GM06990 (cell line): ENCODE measurements around the gene FNIP2.

ENCODE experiments used
- DNase-seq: peaks from one replicate; pipeline ENCODE4 v3.0.0-alpha.2; 2011; ENCODE audit not compliant: insufficient read length; ENCODE audit errors: extremely low read depth
- H3K27me3 ChIP-seq: replicated peaks from 2 replicates; pipeline ENCODE4 v1.6.0; 2011; ENCODE audit warnings: low read length; ENCODE audit not compliant: control insufficient read depth, insufficient read depth
- H3K36me3 ChIP-seq: 2 replicates; pipeline ENCODE4 v1.5.1; 2011; ENCODE audit warnings: low read length; ENCODE audit not compliant: control insufficient read depth, insufficient read depth
- H3K4me3 ChIP-seq: replicated peaks from 2 replicates; pipeline ENCODE4 v1.5.1; 2011; ENCODE audit warnings: low read depth, mild to moderate bottlenecking, control low read depth, low read length
- TF ChIP-seq, protein P1 (sequence below): IDR thresholded peaks from 2 replicates; pipeline ENCODE4 v1.5.1; 2011; ENCODE audit warnings: low read length, control low read depth, mild to moderate bottlenecking, inconsistent platforms; ENCODE audit not compliant: insufficient read depth, poor library complexity, severe bottlenecking

FNIP2 gene

DNA sequence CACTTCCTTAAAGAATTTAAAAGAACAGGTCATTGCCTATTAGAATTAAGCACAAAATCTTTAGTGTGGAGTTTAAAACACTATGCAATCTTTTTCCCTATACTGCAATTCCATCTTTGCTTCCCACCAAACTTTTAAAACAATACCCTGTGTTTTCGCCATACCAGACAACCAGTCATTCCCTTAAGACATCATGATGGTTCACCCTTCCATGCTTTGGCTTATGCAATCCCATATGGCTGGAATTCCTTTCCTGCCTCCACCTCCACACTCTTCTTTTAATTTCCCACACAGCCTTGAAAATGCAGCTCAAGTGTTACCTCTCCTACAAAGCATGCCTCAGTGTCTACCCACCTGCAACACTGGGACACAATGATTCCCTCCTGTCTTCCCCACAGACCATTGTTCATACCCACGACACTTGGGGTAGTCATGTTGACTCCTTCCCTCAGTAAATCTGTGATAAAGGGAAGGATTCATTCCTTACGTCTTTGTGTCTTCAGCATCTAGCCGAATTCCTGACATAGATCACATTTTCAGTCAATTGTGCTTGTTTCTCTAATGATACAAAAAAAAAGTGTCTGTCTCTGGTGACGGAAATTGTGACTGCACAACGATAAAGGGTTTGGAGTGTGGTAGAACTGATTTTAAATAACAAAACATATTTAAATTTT lies 166.3 kb downstream of the FNIP2 start:
- TF ChIP-seq, protein P1, sequence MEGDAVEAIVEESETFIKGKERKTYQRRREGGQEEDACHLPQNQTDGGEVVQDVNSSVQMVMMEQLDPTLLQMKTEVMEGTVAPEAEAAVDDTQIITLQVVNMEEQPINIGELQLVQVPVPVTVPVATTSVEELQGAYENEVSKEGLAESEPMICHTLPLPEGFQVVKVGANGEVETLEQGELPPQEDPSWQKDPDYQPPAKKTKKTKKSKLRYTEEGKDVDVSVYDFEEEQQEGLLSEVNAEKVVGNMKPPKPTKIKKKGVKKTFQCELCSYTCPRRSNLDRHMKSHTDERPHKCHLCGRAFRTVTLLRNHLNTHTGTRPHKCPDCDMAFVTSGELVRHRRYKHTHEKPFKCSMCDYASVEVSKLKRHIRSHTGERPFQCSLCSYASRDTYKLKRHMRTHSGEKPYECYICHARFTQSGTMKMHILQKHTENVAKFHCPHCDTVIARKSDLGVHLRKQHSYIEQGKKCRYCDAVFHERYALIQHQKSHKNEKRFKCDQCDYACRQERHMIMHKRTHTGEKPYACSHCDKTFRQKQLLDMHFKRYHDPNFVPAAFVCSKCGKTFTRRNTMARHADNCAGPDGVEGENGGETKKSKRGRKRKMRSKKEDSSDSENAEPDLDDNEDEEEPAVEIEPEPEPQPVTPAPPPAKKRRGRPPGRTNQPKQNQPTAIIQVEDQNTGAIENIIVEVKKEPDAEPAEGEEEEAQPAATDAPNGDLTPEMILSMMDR = no peak
- no peaks in the 10 kb centered on the region for H3K36me3 ChIP-seq
- H3K27me3 ChIP-seq = no peaks in the 10 kb centered on the region
- H3K4me3 ChIP-seq = no peak overlapping the region
- DNase-seq = no peak

DNA sequence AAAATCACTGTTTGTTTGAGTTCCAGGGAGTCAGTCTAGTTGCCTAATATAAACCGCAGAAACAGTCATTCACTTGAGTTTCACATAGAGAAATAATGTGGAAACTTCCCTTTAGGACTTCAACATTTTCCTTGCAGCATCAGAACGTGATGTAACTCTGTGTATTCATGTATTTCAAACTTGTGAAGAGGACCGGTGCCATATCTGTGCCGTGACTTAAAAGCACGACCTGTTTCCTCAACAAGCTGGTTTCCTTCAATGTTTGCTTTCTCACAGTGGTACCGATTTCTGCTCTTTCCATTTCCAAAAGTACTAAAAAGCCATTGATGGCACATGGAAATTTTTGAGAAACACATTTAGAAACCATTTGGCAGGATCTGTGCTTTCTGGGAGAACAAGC lies 167.4 kb downstream of the FNIP2 start:
- H3K4me3 ChIP-seq = no peak overlapping the region
- DNase-seq = no peak
- H3K36me3 ChIP-seq = no peaks in the 10 kb centered on the region
- TF ChIP-seq, protein P1 = no peak
- H3K27me3 ChIP-seq = no peaks in the 10 kb centered on the region

DNA sequence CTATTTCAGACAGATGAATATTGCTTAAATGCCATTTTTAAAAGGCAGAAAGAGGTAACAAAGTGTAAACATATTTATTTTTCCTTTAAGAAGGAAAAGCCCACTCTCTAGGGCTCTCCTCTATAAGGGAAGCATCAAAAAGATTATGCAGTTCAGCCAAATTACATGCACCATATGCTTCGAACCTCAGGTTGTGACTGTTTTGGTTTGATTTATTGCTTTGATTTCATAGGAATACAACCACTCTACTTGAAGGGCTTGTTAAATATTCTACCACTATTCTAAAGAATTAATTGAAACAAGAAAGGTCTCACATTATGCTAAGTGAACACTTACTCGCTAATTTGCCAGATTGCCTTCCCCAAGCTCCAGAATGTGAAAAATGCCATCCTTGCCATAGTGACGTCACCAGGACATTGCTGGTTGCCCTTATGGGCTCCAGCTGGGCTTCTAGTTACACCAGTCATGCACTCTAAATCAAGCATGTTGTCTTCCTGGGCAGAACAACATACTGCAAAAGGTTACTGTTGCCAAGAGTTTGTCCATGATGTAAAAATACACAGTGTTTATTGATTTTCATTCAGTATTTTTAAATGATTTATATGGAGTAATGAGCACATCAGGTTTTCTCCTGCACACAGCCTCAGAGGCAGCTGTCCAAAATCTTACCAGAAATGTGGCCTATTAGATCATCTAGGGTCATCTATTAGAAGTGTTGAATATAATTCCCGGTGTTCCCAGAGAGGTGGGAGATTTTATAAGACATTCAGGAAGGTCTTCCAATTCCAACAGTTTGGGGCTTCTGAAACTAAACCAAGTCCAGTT lies 169.6 kb downstream of the FNIP2 start:
- no peak for DNase-seq
- TF ChIP-seq, protein P1 = no peak
- Histone ChIP-seq H3K4me3 (no peak overlapping the region), H3K27me3 (no peaks in the 10 kb centered on the region), H3K36me3 (no peaks in the 10 kb centered on the region)

DNA sequence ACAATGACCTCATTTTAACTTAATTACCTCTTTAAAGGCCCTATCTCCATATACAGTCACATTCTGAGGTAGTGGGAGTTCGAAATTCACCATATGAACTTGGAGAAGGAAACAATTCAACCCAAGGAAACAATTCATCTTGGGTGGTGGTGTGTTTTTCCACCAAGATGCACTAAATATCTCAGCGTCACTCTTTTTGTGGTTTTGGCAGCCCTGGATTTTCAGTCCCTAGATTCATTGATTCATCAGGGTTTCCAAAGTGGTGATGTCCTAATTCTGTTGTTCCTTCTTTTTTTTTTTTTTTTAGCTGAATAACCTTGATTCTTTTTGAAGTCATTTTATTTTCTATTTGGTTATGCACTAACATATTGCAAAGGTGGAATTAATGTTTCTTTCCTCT lies 171.4 kb downstream of the FNIP2 start:
- no peak for DNase-seq
- Histone ChIP-seq H3K27me3 (no peaks in the 10 kb centered on the region), H3K36me3 (no peaks in the 10 kb centered on the region), H3K4me3 (no peak overlapping the region)
- TF ChIP-seq, protein P1 = no peak

DNA sequence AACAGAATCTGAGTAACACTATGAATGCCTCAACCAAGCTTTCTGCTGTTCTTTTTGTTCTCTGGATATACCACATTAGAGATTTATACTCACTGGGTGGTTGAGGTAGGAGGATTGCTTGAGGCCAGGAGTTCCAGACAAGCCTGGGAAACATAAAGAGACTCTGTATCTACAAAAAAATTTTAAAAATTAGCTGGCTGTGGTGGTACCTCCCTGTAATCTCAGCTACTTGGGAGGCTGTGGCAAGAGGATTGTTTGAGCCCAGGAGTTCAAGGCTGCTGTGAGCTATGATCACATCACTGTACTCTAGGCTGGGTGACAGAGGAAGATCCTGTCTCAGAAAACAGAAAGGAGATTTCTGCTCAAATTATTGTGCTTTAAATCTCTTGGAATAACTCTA lies 172.5 kb downstream of the FNIP2 start:
- H3K36me3 ChIP-seq = no peaks in the 10 kb centered on the region
- H3K4me3 ChIP-seq = no peak overlapping the region
- no peak for DNase-seq
- H3K27me3 ChIP-seq = no peaks in the 10 kb centered on the region
- TF ChIP-seq, protein P1 = no peak
